KOPT-K1 (cell line): ENCODE measurements around the gene GALE.
"Not testable (repeated sequence)": the region's sequence is repeated elsewhere in the genome, so short reads cannot be mapped to it uniquely, and the experiment has no call there.

ENCODE experiments used
- H3K27ac ChIP-seq: fragments of 200-600 bp; sonication (generic); 2 replicates; pipeline ENCODE4 v1.5.1; 2016; ENCODE audit warnings: antibody characterized with exemption, mild to moderate bottlenecking, low read depth, low read length; ENCODE audit not compliant: poor library complexity, severe bottlenecking
- H3K36me3 ChIP-seq: fragments of 200-600 bp; sonication (generic); 2 replicates; pipeline ENCODE4 v1.5.1; 2017; ENCODE audit warnings: antibody characterized with exemption, mild to moderate bottlenecking, low read length, moderate library complexity; ENCODE audit not compliant: insufficient read depth
- H3K9me3 ChIP-seq: fragments of 200-600 bp; sonication (generic); 2 replicates; pipeline ENCODE4 v1.5.1; 2017; ENCODE audit warnings: antibody characterized with exemption, low read length, mild to moderate bottlenecking; ENCODE audit not compliant: insufficient read depth, poor library complexity, severe bottlenecking

GALE gene

DNA sequence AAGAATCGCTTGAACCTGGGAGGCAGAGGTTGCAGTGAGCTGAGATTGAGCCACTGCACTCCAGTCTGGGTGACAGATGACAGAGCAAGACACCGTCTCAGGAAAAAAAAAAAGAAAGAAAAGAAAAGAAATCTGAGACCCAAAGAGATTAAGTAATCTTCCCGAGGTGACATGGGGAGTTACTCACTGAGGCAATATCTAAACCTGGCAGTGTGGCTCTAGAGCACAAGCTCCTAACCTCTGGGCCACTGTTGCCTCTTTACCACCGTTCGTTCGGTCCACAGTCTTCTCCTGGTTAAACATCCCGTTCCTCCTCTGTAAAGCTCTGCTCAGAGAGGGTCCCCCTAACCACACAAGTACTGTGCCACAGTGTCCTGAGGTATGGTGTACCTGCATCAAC is 23.2 kb upstream of the GALE start:
- H3K36me3 ChIP-seq = no peaks in the 10 kb centered on the region
- H3K27ac ChIP-seq = no peak overlapping the region
- H3K9me3 ChIP-seq = no peaks in the 10 kb centered on the region

DNA sequence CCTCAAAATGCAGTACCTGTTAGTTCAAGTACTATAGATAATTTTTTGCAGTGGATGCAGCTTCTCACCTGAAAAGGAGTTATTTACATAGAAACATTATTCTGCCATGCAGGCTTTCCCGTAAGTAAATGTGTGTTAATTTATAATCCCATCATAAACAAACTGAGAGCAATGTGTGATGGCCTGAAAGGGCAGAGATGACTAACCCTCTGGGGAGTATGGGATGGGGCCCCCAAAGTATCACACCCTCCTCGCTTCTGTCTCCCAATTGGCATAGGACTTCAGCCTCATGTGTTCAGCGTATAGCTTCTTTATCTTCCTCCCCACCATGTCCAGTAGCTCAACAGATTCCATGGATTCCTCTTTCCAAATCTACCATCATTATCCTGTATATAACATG is 17.1 kb upstream of the GALE start:
- Histone ChIP-seq H3K9me3 (no peaks in the 10 kb centered on the region), H3K36me3 (peaks cover 32% of the 10 kb centered on the region; the same call in 1 of the 2 replicates), H3K27ac (no peak overlapping the region)

DNA sequence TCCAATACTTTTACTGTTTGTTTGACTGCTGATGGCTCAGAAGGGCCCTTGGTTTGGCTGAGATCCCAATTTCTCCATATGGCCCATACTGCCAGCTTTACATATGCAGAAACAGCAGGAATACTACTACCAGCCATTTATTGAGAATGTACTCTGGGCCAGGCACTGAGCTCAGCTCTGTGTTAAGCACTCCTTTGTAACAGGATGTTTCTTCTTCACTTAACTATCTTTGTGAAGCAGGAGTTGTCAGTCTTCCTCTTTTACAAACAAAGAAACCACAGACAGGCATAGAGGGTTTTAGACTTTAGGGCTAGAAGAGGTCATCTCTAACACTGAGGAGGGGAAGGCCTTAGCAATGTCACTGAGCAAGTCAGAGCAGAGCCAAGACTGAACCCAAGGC is 16.4 kb upstream of the GALE start:
- H3K27ac ChIP-seq = no peak overlapping the region
- H3K9me3 ChIP-seq = no peaks in the 10 kb centered on the region
- H3K36me3 ChIP-seq = peaks cover 32% of the 10 kb centered on the region; the same call in 1 of the 2 replicates

DNA sequence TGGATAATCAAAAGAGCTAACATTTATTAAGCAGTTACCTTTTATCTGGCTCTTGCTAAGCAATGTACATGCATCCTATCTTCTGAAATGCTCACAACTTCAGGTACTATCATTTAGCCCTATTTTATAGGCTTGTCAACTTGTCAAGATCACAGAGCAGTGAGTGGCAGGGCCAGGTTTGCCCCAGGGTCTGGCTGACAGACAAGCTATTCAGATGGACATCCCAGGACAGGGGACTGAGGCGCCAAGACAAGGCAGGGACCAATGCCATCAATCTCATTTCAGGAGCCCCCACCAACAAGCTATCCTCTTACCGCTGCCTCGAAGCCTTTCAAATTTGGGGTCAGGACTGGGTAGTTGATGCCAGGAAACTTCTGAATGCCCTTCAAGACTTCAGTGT is 15.8 kb upstream of the GALE start:
- no peak overlapping the region for H3K27ac ChIP-seq
- H3K36me3 ChIP-seq = peaks cover 32% of the 10 kb centered on the region; the same call in 1 of the 2 replicates

DNA sequence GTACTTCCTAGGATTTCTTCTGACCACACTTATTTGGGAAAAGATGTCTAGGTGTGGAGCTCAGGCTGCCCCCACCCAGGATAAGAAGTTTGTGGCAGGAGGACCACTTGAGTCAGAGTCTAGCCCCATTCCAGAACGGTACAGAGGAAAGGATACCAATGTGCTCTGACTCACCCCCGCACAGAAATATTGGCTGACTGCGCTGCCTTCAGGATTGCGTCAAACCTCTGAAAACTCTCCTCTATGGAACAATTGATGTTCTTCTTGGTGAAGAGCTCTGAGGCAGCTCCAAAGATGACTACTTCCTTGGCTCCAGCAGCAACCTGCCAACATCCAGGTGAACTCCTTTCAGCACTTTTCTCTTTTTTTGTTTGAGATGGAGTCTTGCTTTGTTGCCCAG is 13.5 kb upstream of the GALE start:
- no peaks in the 10 kb centered on the region for H3K9me3 ChIP-seq
- no peak overlapping the region for H3K27ac ChIP-seq
- H3K36me3 ChIP-seq = peaks cover 32% of the 10 kb centered on the region; the same call in 1 of the 2 replicates

More for the DNA sequence above, 15.8 kb upstream of the GALE start:
- H3K9me3 ChIP-seq = no peaks in the 10 kb centered on the region

DNA sequence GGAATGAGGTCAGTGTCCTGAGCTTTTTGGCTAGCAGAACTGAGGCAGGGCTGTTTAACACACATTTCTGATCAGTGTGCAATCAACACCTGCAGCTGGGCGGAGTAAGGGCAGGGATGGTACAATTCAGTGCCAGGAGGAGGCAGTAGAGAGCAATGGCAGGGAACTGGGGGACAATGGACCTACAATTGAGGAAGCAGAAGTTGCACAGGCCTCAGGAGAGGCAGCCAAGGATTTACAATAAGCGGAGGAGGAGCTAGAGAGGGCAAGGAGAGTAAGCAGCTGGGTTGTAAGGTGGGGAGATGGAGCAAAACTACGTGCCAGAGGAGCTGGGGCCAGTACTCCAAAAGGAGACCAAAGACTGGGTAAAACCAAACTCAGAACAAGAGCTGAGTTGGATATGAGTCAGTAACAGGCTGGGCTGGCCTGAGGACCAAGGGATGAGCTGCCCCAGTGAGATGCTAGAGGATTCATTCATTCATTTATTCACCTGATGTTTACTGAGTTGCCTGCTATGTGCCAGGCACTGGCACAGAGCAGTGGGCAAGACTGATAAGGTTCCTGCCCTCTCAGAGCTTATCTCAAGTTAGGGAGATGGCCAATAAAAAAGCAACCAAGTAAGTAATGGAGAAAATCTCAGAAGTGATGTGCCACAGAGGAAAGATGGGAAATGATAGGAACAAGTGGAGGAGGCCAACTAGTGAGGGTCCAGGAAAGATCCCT is 10.4 kb upstream of the GALE start:
- peaks cover 12% of the 10 kb centered on the region; the same call in 1 of the 2 replicates for H3K36me3 ChIP-seq
- no peaks in the 10 kb centered on the region for H3K9me3 ChIP-seq
- no peak overlapping the region for H3K27ac ChIP-seq

DNA sequence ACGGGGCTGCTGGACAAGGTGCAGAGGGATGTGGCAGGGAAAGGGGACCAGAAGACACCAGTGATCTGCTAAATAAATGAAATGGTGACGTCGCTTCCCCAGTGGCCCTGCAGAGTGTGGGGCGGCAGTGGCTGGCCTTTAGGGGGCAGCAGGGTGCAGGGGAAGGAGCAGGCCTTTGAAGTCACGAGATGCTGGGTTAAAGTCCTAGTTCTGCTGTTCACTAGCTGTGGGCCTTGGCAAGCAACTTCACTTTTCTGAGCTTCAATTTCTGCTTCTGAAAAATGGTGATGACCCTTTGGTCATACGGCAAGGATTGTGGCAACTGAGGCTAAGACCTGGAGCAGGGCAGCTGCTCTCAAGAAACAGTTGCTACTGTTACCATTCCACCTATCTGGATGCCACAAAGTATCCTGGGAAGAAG is 9.2 kb upstream of the GALE start:
- Histone ChIP-seq H3K27ac (no peak overlapping the region), H3K36me3 (peaks cover 10% of the 10 kb centered on the region; the same call in 1 of the 2 replicates), H3K9me3 (no peaks in the 10 kb centered on the region)

DNA sequence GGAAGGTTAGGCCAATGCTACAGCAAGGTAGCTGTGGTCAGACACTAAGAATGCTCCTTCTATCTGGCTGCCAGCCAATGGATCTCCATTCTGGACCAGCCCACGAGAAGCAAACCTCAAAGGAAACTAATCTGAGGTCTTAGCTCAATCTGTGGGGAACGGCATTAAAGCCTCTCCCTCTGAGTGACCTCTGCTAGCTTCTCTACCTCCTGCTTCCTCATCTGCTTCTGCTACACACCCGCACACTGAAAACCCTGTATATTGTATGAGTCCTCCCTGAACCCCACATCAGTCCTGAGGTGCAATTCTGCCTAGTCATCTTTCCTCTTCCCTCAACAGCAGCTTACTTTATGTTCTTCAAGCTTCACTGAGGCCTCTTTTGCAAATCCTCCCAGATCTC is 6.9 kb upstream of the GALE start:
- no peaks in the 10 kb centered on the region for H3K9me3 ChIP-seq
- H3K27ac ChIP-seq = no peak overlapping the region
- no peaks in the 10 kb centered on the region for H3K36me3 ChIP-seq

DNA sequence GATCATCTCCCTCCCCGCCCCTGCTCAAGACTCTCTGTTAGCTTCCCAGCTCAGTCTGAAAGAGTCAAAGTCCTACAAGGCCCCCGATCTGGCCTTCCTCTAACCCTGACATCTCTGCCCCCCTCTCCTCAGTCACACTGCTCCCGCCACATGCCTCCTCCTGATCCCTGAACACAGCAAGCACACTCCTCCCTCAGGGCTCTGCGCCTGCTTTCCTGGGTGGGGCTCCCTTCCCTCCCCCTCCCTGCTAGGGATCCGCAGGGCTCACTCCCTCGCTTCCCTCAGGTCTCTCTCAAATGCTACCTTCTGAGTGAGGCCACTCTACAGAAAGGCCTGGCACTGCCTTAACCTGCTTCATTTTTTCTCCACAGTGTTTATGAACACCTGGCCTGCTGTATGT is 5.7 kb upstream of the GALE start:
- H3K27ac ChIP-seq = no peak overlapping the region
- H3K9me3 ChIP-seq = no peaks in the 10 kb centered on the region
- no peaks in the 10 kb centered on the region for H3K36me3 ChIP-seq

DNA sequence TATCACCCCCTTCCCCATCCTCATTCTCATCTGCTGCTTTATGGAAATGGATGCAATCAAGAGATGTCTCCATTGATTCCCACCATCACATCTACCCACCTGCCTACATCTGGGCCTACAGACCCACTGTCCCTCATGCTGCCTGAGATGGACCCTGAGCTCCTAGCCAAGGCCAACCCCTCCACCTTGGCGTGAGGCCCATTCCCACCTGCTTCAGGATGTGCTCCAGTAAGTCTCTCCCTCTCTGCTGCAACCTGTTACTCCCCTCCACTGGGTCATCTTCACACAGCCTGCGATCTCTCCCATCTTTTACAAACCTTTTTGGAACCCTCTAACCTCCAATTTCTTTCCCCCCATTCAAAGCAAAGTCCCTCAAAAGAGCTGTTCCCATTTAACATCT is 4.5 kb upstream of the GALE start:
- no peak overlapping the region for H3K27ac ChIP-seq
- H3K36me3 ChIP-seq = no peaks in the 10 kb centered on the region
- no peaks in the 10 kb centered on the region for H3K9me3 ChIP-seq

DNA sequence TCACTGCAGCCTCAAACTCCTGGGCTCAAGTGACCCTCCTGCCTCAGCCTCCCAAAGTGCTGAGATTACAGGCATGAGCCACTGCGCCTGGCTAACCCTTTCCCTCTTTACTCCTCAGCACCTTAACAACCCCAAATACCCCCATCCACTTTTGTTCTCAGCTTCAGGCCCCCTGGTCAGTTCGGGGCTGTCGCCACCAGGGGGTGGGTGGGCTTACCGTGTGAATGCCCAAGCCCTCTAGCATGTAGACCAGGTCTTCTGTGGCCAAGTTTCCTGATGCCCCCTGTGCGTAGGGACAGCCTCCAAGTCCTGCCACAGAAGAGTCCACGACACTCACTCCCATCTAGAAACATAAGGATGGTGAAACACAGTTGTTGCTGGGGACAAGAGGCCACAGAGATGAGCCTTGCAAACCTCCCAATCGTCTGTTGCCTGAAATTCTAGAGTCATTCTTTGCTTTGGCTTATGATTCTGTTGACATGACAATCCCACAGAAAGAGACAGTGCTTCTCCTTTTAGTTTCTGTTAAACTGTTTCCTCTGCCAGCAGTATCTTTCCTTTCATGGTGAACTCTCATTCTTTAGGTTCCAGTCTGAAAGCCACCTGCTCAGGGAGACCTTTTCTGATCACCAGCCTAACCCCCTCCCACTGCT is 3.8 kb upstream of the GALE start:
- H3K27ac ChIP-seq = no peak overlapping the region
- no peaks in the 10 kb centered on the region for H3K36me3 ChIP-seq

DNA sequence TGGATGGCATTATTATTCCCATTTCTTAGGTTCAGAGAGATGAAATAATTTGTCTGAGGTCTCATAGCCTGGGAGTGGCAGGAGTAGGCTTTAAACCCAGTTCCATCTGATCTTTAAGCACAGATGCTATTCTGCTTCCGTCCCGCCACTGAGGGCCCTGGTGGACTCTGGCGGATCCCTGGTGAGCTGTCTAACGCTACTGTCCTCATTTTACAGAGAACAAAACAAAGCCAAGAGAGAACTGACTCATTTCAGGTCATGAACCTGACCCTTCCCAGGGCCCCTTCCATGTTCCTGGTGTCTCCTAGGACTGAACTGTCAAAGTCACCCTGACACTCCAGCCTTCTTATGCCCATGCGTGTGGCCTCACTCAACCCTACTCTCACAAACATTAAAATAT is 3.1 kb upstream of the GALE start:
- Histone ChIP-seq H3K9me3 (no peaks in the 10 kb centered on the region), H3K27ac (no peak overlapping the region), H3K36me3 (peaks cover 3% of the 10 kb centered on the region)

More for the DNA sequence above, 3.8 kb upstream of the GALE start:
- no peaks in the 10 kb centered on the region for H3K9me3 ChIP-seq

DNA sequence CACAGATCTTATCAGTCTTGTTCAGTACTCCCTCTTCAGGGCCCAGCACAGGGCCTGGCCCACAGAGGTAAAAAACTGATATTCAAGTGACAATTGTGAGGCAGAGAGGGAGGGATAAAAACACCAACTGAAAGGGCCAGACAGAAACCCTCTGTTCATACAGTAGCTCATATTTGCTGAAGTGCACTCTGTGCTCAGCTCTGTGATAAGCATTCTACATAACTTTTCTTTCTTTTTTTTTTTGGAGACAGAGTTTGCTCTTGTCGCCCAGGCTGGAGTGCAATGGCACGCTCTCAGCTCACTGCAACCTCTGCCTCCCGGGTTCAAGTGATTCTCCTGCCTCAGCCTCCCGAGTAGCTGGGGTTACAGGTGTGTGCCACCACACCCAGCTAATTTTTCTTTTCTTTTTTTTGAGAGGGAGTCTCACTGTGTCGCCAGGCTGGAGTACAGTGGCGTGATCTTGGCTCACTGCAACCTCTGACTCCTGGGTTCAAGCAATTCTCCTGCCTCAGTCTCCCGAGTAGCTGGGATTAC is 2.3 kb upstream of the GALE start:
- not testable (repeated sequence) for H3K27ac ChIP-seq, H3K9me3 ChIP-seq
- H3K36me3 ChIP-seq = peaks cover 11% of the 10 kb centered on the region

DNA sequence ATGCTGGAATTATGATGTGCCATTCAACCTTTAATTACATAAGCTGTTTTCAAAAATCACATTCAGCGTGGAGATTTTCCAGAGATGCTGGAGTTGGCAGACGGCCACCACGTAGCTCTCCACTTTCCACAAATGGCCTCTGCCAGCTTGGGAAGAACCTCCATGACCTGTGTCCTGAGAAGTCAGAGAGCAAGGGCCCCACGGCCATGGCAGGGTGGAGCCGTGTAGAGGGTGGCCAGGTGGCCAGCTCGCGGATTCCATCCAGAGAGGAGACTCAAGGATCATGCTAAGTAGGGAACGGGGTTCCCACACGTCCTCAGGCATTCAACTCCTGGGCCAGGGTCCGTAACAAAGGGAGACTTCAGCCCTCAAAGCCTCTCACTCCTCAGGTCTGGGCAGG is 1.3 kb upstream of the GALE start:
- Histone ChIP-seq H3K27ac (no peak overlapping the region), H3K9me3 (no peaks in the 10 kb centered on the region), H3K36me3 (peaks cover 20% of the 10 kb centered on the region)

DNA sequence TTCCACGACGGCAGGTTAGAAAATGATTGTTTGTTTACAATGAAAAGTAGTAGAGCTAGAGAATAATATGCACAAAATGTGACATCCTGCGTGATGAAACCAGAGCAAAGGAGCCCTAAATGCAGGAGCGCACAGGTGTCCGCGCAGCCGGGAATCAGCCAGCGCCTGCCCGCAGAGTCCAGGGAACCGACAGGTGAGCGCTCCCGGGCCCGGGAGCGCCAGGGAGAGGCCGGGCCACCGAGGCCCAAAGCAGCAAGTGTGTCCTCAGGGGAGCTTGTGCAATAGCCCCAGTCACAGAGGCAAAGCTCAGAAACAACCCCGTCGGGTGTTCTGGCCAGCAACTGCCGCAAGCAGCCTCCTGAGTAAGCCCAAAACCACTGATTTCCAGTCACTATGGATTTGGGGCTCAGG is 789 bp upstream of the GALE start:
- H3K27ac ChIP-seq = peak overlapping the region; percentile 72
- H3K36me3 ChIP-seq = peaks cover 25% of the 10 kb centered on the region
- no peaks in the 10 kb centered on the region for H3K9me3 ChIP-seq
